KMS-11 (cell line): ENCODE data around the gene SLC25A11.

Experiments used
- H2AFZ ChIP-seq: fragments of 200-600 bp; sonication (generic); 2 replicates; pipeline ENCODE4 v1.6.1; 2016; ENCODE audit warnings: antibody characterized with exemption, mixed run types, low read depth
- H3K27ac ChIP-seq: fragments of 200-600 bp; sonication (generic); 2 replicates; pipeline ENCODE4 v1.6.1; 2016; ENCODE audit warnings: mild to moderate bottlenecking, mixed run types
- H3K27me3 ChIP-seq: fragments of 200-600 bp; sonication (generic); 2 replicates; pipeline ENCODE4 v1.6.1; 2017; ENCODE audit warnings: mild to moderate bottlenecking, low read depth, mixed run types, moderate library complexity; ENCODE audit not compliant: insufficient read depth
- H3K36me3 ChIP-seq: fragments of 200-600 bp; sonication (generic); 2 replicates; pipeline ENCODE4 v1.6.1; 2017; ENCODE audit warnings: mild to moderate bottlenecking, mixed run types; ENCODE audit not compliant: insufficient read depth
- H3K4me1 ChIP-seq: fragments of 200-600 bp; sonication (generic); 2 replicates; pipeline ENCODE4 v1.6.1; 2016; ENCODE audit warnings: mild to moderate bottlenecking, low read depth, mixed run types; ENCODE audit not compliant: poor library complexity, severe bottlenecking
- H3K4me2 ChIP-seq: fragments of 200-600 bp; sonication (generic); 2 replicates; pipeline ENCODE4 v1.7.0; 2016; ENCODE audit warnings: mild to moderate bottlenecking, mixed run types
- H3K4me3 ChIP-seq: fragments of 200-600 bp; sonication (generic); IDR thresholded peaks from 2 replicates; pipeline ENCODE4 v1.6.1; 2017; ENCODE audit warnings: low read depth, low read length, mixed read lengths; ENCODE audit not compliant: insufficient read depth
- H3K79me2 ChIP-seq: fragments of 200-600 bp; sonication (generic); 2 replicates; pipeline ENCODE4 v1.6.1; 2016; ENCODE audit warnings: low read depth, mixed run types; ENCODE audit not compliant: insufficient read depth
- H3K9ac ChIP-seq: fragments of 200-600 bp; sonication (generic); 2 replicates; pipeline ENCODE4 v1.6.1; 2016; ENCODE audit warnings: mild to moderate bottlenecking, mixed run types
- H4K20me1 ChIP-seq: fragments of 200-600 bp; sonication (generic); 2 replicates; pipeline ENCODE4 v1.6.1; 2016; ENCODE audit warnings: mild to moderate bottlenecking, mixed run types; ENCODE audit not compliant: insufficient read depth
- CTCF ChIP-seq: fragments of 200-600 bp; sonication (generic); conservative IDR thresholded peaks from 2 replicates; pipeline ENCODE4 v1.6.1; 2017; ENCODE audit warnings: low read depth, mild to moderate bottlenecking, antibody characterized with exemption, low read length, moderate library complexity, mixed read lengths

The SLC25A11 gene

GRCh38 chr17:4940555-4941318 lies 891 bp upstream of the SLC25A11 start:
- Histone ChIP-seq H3K9ac (peak overlapping the region; percentile 73; the same call in 1 of the 2 replicates), H2AFZ (no peak overlapping the region), H3K4me3 (no peak overlapping the region), H4K20me1 (no peaks in the 10 kb centered on the region), H3K4me2 (peak overlapping the region; percentile 45; the same call in 1 of the 2 replicates), H3K4me1 (no peaks in the 10 kb centered on the region), H3K27ac (peak overlapping the region; percentile 60), H3K27me3 (no peaks in the 10 kb centered on the region), H3K36me3 (no peaks in the 10 kb centered on the region), H3K79me2 (no peaks in the 10 kb centered on the region)
- TF ChIP-seq CTCF: no peak

- Histone ChIP-seq H2AFZ (no peak overlapping the region; the same call in 1 of the 2 replicates), H3K9ac (peak overlapping the region; percentile 47; the same call in 1 of the 2 replicates), H3K4me3 (no peak overlapping the region), H3K36me3 (no peaks in the 10 kb centered on the region), H4K20me1 (no peaks in the 10 kb centered on the region), H3K27me3 (no peaks in the 10 kb centered on the region), H3K4me1 (no peaks in the 10 kb centered on the region), H3K4me2 (no peak overlapping the region), H3K27ac (peak overlapping the region; percentile 60; the same call in 1 of the 2 replicates), H3K79me2 (no peaks in the 10 kb centered on the region)
- no peak for TF ChIP-seq CTCF
These were observed 375 bp downstream of the SLC25A11 start for GRCh38 chr17:4939546-4939795.

- TF ChIP-seq CTCF: no peak
- no peaks in the 10 kb centered on the region for H3K79me2 ChIP-seq
- no peak overlapping the region; the same call in 1 of the 2 replicates for H3K4me2 ChIP-seq
- H3K27ac ChIP-seq: peak overlapping the region; percentile 60; the same call in 1 of the 2 replicates
- no peaks in the 10 kb centered on the region for H3K4me1 ChIP-seq
- H3K4me3 ChIP-seq: no peak overlapping the region
- H3K36me3 ChIP-seq: no peaks in the 10 kb centered on the region
- H4K20me1 ChIP-seq: no peaks in the 10 kb centered on the region
- no peak overlapping the region for H2AFZ ChIP-seq
- no peaks in the 10 kb centered on the region for H3K27me3 ChIP-seq
- H3K9ac ChIP-seq: peak overlapping the region; percentile 47; the same call in 1 of the 2 replicates
These were observed 929 bp downstream of the SLC25A11 start for GRCh38 chr17:4938688-4939545.

- Histone ChIP-seq H2AFZ (no peak overlapping the region), H3K36me3 (no peaks in the 10 kb centered on the region), H3K4me1 (no peaks in the 10 kb centered on the region), H3K27me3 (no peaks in the 10 kb centered on the region), H3K4me3 (no peak overlapping the region), H3K4me2 (no peak overlapping the region), H4K20me1 (no peaks in the 10 kb centered on the region), H3K9ac (no peak overlapping the region), H3K27ac (no peak overlapping the region), H3K79me2 (no peaks in the 10 kb centered on the region)
- no peak for TF ChIP-seq CTCF
These were observed 1.8 kb downstream of the SLC25A11 start for GRCh38 chr17:4938069-4938491.
